Suppressor macrophage treated with lipopolysaccharide for 4 hours (primary cell): ENCODE measurements around the gene RNF150.

ENCODE experiments used
- DNase-seq: peaks from one replicate; pipeline ENCODE4 v3.0.0-alpha.2; 2020

The RNF150 gene

DNA sequence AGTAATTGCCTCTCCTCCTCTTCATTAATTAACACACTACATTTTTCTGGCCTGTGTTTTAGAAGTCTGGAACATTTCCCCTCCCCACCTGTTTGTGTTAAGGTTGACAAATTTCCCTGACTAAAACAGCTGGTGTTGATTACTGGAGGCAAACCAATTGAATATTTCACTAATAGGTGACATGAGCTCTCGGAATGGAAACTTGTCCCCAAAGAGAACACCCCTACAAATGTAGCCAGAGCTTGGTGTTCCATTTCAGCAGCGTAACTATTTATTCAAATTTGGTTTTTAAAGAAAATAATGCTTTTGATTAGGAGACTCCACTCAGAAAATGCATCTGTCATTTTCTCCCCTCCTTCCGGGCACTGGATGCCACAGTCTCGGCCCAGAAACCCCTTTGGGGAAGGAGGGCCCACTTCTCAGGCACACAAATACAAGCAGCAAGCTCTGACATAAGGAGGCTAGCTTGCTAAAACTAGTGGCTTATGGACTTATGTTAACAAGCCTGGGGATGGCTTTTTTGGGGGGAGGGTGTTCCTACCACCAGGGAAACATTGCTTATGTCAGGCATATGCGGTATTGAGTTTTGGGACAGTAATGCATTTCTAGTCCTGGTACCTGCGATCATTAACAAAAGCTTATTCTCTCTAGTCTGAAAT lies 2.2 kb downstream of the RNF150 start:
- DNase-seq = no peak

DNA sequence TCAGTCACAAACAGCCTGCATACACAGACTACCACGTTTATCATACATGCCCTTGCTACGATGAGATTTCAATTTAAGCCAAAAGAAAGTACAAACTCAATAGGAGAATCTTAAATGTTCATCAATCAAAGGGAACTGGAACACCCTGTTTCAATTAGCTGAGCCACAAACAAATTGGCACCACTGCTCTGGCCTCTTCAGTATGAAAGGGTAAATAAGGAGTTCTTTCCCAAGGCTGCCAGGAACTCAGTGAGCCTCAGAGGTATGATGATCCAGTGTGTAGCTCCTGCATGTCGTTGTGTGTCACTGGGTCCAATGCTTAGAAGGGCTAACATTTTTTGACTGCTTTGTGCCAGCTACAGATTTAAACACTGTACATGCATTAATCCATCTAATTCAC lies 5.4 kb downstream of the RNF150 start:
- no peak for DNase-seq

DNA sequence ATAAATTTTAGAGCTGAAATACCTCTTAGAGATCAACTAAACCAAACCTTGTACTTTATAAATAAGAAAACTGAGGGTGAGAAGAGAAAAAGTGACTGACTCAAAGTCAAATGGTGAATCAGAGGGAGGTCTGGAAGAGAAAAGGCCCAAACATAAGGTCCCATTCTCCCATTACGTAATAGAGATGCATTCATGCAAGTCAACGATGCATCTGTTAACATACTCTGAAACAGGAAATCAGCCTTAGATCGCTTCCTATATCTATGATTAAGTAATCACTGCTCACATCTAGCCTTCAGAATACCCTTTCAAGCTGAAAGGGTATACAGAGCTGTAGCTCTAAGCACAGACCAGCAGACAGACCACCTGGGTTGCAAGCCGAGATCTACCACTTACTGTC lies 6.5 kb downstream of the RNF150 start:
- DNase-seq = peak; percentile 46

DNA sequence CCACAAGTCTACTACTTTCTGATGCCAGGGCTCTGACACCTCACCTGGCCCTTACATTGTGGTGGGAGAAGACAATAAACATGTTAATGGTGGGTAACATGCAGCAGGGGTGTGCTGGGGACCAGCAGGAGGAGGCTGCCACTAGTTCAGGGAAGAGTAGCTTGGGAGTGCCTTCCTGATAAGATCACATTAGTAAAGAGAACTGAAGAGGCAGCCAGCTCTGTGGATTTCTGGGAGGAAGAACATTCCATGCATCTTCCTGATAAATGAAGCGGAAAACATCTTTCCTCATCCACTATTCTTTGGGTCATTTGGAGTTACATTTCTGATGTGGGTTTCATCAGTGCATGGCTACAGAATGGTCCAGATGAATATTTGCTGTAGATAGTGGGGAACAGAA lies 9.0 kb downstream of the RNF150 start:
- no peak for DNase-seq

DNA sequence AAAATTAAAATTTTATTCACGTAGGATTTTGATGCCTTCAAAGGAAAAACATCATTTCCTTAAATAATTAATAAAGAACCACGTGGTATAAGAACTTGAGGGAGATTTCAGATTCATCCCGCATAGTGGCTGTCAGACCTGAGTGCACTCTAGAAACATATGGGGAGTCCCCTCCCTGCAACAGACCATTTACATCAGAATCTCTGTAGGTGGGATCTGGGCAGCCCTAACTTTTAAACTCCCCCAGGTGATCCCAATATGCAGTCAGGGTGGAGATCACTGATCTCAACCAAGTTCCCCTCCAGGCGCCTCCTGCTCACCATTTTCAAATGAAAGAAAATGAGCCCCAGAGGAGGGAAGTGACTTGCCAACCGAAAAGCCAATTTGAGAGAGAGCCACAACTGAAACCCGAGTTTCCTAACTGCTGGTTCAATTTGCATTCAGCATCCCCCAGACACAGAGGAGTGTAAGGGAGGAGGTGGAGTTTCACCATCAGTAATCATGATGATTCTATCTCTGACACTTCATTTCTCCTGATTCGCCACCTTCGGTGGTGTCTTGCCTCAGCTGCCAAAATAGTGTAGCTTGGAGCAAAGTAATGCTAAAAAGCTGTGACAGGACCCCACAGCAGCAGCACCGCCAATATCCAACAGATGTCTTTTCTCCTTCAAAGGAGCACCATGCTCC lies 11.4 kb downstream of the RNF150 start:
- no peak for DNase-seq

DNA sequence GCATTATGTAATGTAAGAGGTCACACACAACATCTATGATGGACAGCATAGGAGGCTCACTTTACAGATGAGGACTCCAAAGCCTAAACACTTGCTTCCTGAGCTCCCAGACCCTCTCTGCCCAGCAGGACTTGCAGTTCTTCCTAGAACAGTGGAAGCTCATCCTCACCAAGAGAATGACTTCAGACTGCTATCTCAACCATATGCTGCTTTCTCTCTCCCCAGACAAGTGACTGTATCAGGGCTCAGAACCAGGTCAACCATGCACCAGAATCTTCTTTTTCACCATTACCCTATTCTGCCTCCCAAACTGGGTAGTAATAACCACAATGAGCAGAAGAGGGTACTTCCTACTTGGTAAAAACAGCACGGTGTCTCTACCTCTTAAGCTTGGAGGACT lies 12.2 kb downstream of the RNF150 start:
- no peak for DNase-seq

DNA sequence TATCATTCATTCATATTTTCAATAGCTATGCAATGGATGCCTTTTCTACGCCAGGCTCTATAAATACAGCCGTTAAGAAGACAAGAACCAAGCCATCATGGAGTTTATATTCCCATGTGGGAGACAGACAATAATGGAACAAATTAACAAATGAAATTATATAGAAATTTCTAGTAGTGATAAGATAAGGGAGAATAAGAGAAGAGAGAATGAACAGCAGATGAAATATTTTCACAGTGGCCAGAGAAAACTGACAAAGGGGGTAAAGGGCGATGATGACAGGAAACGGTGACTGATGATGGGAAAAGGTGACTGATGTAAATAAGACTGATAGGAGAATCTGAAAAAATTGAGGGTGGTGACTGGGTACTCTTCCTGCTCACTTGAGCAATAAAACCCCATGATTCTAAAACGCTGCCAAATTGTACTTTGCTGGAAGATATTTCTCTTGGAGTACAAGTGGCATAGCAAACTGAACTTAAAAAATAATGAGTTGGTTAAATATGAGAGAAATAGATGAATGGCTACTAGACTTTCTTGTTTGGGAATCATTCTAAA lies 13.2 kb downstream of the RNF150 start:
- DNase-seq = no peak

DNA sequence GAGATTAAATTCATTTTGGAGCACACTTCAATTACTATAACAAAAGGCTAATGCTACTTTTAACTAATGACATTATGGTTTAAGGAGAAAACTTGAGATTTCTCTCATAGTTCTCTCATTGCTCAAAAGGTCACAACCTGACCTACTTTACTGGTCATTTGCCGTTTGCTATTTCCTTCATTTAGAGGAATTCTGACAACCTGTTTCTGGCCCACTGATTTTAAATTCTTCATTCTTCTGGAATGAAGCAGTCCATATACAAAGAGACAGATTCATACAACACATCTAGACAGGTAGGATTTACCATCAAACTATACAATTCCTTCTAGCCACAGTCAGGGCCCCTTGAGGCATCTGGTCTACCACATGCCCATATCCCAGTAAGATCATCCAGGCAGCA lies 14.2 kb downstream of the RNF150 start:
- DNase-seq = no peak

DNA sequence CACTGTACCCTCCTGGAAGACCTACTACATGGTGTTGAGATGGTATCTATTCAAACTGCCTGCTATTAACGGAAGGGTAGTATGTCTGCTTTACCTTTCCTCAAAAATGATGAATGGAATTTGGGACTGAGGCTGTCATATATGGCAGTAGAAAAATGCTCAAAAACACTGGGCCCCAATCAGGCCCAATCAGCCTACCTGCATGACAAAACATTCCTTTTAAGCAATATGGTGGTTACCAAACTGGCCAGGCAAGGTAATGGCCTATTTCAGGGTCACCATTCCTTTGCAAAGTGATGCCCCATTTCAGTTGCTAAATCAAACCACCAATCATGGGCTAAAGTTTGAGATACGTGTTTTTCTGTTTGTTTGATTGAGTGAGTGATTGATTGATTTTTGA lies 14.9 kb downstream of the RNF150 start:
- no peak for DNase-seq

DNA sequence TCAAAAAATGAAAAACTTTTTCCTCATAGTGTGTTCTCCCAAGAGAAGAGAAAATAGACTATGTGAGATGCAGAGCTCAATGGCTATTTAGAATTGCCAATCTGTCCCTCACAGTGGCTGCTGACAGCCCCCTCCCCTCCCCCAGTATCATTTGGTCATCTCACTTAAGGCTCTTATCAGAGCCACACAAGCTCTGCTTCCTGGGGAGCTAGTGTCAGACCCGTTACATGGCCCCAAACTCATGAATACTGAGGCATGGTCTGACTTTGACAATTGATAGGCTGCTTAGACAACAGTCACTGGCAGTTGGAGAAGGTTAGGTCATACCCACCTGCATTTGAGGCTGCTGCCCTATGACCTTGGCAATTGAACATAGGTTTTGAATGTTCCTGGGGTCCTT lies 15.3 kb downstream of the RNF150 start:
- DNase-seq = no peak

DNA sequence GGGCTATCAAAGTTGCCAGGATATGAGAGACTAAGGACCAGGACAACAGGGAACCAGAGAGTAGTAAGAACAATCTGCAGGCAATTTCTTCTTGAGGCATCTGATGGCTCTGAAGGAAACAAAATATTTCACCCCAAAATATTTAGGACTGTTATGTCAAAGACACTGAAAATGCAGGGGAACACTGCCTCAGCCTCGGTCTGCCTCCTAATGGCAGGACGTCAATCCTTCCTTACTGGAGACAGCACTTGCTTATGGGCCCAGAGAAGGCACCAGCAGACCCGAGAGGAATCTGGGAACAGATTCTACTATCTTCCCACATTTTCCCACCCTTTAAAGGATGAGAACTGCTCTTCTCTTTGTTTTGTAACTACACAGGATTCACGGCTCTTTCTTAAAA lies 23.3 kb downstream of the RNF150 start:
- DNase-seq = no peak

DNA sequence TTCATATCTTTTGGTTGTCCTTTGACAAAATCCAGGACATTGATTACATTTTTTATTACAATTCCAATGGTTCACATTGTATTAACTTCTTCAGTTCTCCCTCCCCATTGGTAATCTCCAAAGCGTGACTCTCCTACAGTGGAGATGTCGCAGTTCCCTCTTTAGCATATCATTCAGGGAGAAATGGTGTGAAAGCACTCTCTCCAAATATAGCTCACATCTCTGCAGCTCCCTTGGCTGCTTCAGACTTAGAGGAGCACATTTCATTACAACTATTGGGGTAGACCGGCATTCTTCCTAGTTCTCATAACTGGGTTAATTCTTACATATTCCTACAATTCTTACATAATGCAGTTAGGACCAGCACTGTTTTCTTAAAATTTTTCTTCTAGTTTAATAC lies 25.3 kb downstream of the RNF150 start:
- no peak for DNase-seq

DNA sequence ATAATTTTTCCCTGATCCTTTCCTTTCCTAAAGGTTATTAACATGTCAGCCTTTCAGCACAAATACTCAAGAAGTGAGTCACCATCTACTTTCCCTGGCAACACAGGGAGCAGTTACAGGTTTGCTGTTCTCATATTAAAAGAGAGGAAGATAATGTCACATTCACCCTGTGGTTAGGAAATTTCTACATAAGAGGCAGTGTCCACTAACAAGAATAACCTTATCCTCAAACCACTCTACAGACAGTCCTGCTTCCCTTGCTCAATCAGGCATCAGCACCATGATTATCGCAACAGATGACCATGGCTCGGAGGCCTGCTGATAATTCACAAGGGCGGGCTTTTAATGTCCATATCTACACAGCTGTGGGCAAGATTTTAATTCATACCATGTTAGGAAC lies 30.9 kb downstream of the RNF150 start:
- DNase-seq = no peak

DNA sequence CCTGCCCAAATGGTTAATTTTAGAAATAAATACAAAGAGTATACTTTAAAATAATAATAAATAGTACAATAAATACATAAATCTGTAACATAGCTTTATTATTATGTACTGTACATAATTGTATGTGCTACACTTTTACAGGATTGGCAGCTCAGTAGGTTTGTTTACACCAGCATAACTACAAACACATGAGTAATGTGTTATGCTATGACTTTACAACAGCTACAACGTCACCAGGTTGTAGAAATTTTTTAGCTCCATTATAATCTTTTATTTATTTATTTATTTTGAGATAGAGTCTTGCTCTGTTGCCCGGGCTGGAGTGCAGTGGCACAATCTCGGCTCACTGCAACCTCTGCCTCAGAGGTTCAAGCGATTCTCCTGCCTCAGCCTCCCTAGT lies 31.8 kb downstream of the RNF150 start:
- no peak for DNase-seq

DNA sequence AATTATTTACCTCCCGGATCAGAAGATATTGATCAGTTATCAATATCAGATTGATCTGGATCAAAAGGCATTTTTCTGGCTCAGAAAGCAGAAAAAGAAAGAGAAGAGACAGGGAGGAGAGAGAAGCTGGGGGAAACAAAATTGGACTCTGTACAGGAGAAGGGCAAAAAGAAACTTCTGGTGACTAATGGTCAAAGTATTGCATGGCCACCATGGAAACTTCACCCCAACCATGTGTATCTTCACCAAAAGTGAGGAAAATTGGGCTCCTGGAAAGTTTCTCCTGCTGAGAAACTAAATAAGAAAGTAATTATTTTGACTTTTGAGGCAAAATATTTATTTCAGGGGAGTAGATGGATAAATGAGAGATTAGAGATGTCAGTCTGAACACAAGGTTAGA lies 33.9 kb downstream of the RNF150 start:
- DNase-seq = no peak

DNA sequence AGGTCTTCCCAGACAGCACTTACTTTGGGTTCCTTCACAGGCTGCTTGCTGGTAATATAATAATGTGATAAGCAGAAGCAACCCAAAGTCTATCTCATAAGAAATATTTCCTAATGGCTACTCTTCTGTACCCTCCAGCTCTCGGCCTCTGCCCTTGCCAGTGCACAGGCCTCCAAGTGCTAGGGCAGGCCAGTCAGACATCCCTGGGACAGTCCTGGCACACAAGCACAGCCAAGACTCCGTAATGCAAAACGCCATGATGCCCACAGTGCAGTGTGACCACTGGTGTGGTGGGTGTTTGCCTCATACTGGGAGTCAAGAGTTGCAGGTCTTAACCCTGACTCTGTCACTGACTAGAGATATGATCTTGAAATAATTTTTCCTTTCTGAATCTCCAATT lies 35.1 kb downstream of the RNF150 start:
- no peak for DNase-seq

DNA sequence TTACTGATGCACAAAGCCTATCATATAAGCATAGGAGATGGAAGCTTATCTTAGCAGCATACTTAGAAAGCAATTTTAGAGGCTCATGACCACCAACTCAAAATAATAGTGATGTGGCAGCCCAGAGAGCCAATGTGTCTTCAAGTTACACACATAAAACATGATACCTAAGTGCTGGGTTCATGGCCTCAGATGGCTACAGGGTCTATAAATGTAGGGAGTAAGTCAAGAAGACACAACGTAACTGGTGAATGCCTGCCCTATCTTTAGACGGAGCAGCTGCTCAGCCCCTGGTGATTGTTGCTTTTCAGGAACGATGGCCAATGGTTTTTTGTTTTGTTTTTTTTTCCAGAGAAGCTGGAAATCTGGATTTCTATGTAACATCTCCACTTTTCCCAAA lies 42.8 kb downstream of the RNF150 start:
- DNase-seq = no peak

DNA sequence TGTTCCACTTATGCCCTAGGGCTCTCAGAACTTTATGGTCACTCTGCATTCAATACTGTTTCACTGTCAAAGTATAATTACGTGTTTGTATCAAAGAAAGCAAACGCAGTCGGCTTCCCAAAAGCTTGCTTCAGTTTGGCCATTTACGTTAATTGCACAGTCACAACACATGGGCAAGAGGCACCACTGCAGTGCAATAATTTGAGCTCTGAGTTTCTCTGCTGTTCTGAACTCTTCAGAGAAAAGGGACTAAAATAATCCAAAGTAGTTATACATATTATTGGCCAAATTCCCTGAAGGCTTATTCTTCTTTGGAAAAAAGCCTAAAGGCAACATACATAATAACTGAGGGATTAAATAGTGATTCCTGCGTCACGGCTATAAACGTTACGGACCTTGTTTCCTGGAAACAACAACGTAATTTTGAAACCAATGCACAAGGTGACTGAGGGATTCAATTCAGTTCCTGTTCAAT lies 51.3 kb downstream of the RNF150 start:
- DNase-seq = no peak

DNA sequence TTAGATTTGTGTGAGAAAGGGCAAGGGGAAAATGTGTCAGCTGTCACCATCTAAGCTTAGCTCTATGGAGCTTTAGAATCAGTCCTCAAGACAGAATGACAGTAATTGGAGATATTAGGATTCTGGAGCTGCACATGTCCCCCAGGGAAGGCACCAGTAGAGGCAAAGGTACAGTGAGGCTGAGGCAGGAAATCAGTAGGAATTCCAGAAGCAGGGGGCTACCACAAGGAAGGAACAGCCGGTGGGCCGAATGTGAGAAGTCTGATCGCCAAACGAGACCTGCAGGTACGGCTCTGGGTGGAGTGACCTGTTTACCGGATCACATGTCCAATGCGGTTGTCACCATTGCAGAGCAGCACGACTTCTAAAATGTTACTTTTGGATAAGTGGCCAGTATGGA lies 52.6 kb downstream of the RNF150 start:
- DNase-seq = no peak

DNA sequence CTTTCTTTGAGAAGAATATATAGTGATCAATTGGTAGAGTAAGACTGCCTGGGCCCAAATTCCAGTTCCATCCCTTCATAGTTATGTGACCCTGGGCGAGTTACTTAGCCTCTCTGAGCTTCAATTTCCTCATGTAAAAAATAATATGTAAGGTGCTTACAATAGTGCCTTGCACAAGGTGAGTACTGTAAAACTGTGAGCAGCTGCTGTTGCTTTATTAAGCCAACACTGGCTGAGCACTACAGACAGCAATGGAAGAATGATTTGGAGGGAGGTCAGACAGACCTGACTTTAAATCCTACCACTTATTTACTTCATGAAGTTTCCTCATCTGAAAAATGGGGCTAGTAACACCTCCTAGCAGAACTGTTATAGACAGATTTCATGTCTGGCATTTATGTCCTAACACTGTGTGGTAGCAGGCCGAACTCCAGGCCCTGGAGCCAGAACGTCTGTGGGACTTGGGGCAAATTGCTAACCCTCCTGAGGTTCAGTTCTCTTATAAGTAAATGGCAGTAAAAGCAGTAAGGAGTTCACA lies 53.8 kb downstream of the RNF150 start:
- no peak for DNase-seq

DNA sequence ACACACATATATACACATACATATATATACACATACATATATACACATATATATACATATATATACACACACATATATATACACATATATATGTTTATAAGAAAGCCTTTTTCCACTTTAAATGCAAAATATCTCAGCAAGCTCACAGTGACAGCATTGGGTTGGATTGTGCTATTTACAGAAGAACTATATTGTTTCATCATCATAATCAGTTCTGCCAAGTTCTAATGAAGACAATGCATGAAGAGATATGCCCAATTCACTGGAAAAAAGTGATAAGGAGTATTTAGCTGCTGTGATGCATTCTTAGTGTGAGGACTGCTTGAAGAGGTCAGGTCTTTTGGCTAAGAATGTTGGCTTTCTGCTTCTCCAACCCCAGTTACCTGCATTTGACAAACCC lies 54.4 kb downstream of the RNF150 start:
- no peak for DNase-seq

DNA sequence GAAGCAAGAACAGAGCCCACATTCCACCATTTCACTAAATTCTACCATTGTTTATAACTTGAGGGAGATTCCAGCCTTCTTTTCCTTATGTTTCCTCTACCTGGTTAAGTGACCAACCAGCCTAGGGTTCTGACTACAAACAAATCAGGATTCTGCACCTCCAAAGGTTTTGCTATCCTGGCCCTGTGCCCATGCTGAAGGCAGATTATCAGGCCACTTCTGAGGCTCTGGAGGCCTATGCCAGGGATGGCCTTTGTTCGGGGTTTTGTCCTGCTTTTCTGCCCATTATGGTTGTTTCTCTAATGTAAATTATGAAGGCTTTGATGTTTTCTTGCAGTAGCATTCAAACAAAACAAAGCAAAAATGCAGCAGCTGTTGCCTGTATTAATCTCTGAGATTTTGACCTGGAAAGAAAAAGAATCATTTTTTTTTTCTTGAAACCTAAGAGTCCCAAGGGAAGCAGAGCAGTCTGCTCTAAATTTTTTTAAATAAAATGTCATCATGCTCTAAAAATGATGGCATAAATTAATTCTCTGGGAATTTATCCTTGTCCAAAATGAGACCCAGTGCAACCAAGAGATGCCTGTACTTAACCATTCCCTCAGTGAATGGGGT lies 55.6 kb downstream of the RNF150 start:
- no peak for DNase-seq

DNA sequence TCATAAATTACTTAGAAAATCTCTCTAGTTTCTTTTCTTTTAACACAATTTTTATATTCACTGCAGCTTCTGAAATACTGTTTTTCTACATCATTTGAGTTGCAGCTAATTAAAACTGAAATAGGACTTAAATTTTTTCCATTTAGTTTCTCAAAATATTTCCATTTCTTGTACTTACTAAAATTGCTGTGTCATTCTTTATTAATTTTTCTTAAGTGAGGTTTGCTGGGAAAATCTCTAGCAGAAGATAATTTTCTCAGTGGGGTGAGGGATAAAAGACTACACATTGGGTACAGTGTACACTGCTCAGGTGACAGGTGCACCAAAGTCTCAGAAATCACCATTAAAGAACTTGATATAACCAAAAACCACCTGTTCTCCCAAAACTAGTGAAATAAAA lies 57.7 kb downstream of the RNF150 start:
- DNase-seq = no peak
